NCI-H524 treated with DMSO at 0.1 percent for 48 hours (cell line): ENCODE data around the gene CCDC71.

Source experiments
- DNase-seq: peaks from one replicate; lab custom pipeline; 2025; lab: John Stamatoyannopoulos, UW

The CCDC71 gene

DNA sequence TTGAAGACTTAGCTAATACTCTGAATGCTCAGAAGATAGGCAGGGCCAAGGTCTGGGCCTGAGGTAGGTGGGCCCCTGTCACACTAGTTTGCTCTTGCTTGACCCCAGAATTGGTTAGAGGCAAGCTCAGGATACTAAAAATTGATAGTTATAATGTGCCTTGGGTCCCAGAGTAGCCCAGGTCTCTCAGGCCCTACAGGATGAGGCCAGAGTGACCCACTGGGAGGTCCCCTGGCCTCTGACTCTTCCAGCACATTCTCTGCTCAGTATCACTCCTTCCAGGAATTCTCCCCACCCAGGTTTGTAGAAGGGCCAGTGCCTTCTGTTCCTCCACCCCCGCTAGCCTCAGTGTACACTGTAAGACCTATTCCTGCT, 4.6 kb upstream of the CCDC71 start:
- DNase-seq, result no peak

DNA sequence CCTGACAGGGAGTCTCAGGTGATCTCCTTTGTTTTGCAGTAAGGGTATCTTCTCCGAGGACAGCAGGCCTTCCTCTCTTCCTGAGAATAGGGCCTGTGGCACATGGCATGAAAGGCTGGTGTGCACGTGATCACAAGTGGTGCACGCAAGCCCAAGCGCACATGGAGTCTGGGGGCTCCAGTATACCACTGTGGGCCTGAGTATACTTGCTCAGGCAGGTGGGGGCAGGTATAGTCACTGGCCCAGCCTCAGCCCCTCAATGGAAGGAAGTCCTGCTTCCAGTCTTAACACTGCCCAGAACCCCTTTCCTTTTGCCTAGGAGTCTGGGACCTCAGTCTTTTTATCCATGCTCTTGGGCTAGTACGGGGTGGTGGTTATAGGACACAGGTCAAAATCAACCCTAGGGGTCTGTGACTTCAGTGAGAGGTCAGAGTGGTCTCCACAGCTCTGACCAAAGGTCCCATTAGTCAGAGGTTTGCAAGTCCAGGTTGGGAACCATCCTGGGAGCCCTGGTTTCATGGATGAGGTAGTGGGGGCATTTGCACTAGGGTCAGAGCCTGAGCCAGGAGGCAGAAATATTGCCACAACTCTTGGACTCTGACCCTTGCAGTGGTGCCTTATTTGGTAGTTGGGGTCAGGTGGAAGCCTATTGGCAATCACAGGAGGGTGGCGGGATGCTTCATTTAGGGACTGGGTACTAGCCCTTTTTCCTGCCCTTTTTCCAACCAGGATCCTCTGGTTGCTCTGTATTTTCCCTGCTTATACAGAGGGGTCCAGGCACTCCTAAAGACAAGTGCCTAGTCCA, 823 bp upstream of the CCDC71 start:
- DNase-seq, result no peak

DNA sequence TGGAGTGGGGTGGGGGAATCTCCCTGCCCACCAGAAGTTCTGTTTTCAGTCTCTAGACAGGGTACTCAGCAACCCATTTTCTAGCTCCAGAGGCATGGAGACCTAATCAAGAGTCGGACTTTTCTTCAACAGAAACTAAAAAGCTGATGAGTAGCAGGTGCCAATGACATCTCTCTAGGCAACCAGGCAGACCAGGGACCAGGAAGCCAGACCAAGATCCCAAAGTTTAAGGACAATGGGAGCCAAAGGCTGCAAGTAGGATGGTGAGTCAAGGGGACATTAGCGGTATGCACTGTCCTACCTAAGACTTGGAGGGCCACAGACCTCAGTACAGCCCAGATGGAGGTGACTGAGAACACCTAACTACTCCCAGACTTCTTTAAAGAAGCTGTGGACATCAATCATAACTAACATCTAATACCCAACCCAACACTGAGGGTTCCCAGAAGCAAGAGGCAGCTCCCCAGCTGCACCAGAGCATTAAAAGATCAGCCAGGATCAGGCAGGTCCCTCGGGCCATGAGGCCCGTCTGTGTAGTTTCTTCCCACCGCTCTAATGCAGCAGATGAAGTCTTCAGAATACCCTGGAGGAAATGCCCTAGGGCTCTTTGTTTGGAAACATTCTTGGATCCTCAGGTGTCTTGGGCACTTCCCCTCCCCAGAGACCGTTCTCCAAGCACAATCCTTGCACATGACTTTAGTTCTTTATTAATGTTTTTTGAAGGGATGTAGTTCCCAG, 979 bp downstream of the CCDC71 start:
- DNase-seq, result no peak

DNA sequence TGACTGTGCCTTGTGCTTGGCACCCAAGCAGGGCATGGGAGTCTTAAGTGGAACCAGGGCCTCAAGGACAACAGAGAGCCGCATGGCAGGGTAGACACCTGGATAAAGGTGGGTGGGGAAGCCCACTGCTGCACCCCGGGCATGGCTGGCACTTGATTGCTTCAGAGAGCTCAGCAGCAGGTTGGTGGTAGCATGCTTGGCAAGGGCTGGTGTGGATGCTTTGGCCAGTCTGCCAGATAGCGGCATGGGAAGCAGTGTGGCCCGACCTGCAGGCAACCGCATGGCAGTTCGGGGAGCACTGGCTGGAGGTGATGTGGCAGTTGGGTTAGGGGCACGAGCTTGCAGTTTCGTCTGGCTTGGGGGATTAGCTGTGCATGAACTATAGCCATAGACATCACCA, 2.5 kb downstream of the CCDC71 start:
- DNase-seq, result no peak

- DNase-seq, result no peak
Observed at GRCh38 chr3:49162751-49163419, 3.2 kb downstream of the CCDC71 start.

- no peak for DNase-seq
Observed at GRCh38 chr3:49161808-49162530, 4.2 kb downstream of the CCDC71 start.

DNA sequence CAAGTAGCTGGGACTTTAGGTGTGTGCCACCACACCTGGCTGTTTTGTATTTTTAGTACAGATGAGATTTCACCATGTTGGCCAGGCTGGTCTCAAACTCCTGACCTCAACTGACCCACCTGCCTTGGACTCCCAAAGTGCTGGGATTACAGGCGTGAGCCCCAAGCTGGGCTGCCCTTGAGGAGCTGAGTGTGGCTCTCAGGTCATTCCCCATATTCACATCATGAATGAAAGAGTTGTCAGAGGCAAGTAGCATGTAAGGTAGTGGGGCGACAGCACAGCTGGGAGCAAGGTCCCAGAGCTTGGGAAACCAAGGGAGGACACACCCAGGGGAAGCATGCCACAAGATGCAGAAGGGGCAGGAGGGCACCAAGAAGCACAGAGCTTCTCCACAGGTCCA, 4.9 kb downstream of the CCDC71 start:
- DNase-seq, result no peak

GRCh38 chr3:49158792-49159191, 7.3 kb downstream of the CCDC71 start:
- no peak for DNase-seq

GRCh38 chr3:49158103-49158709, 7.9 kb downstream of the CCDC71 start:
- no peak for DNase-seq

DNA sequence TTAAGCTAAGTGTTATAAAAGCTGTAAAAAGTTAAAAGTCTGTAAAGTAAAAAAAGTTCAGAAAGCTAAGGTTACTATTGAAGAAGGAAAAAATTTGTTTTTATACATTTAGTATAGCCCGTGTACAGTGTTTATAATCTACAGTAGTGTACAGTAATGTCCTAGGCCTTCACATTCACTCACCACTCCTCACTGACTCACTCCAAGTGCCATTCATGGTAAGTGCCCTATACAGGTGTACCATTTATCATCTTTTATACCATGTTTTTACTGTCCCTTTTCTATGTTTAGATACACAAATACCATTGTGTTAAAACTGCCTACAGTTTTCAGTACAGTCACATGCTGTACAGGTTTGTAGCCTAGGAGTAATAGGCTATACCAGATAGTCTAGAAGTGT, 8.8 kb downstream of the CCDC71 start:
- DNase-seq, result no peak

DNA sequence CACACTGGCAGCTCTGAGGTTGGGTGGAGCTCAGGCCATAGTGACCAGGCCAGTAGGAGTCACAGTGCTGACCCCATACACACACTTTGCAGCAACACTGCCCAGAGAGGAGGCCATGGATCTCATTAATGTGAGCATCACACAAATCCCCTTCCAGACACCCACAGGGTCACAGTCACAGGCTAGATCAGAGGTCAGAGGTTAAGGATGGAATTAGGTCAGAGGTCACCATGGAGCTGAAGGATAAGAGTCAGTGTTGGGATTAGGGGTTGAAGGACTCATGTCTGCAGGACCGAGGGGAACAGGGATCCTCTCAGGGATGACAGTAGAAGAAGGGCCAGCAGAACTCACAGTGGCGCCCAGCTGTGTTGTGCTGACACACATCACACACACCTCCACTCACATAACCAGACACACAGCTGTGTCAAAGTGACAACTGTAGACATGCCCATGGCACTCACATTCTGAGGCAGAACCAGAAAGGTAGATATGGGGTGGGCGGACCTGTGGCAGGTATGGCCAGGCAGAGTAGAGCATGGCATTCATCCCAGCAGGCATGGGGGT, 12.7 kb downstream of the CCDC71 start:
- no peak for DNase-seq

DNA sequence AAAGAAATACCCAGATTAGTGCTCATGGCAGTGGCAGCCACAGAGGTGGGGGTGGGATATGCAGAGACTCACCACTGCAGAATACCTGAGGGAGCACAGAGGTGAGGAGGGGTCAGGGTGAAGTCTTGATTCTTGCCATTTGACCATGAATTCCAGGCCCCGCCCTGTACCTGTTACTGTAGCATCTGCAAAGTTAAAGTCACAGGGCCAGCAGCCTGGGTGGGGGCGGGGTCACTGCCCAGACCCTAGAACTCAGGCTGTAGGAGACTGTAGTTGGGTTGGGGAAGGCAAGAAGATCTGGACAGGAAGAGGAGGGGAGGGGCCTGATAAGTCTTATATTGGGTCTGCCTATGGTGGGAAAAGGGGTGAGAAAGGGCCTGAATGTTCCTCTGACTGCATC, 14.5 kb downstream of the CCDC71 start:
- DNase-seq, result no peak

GRCh38 chr3:49148159-49148558, 18.0 kb downstream of the CCDC71 start:
- no peak for DNase-seq

- no peak for DNase-seq
Observed at GRCh38 chr3:49140080-49140479, 26.1 kb downstream of the CCDC71 start.

GRCh38 chr3:49135499-49135898, 30.6 kb downstream of the CCDC71 start:
- DNase-seq, result no peak

GRCh38 chr3:49134471-49135265, 31.5 kb downstream of the CCDC71 start:
- no peak for DNase-seq

DNA sequence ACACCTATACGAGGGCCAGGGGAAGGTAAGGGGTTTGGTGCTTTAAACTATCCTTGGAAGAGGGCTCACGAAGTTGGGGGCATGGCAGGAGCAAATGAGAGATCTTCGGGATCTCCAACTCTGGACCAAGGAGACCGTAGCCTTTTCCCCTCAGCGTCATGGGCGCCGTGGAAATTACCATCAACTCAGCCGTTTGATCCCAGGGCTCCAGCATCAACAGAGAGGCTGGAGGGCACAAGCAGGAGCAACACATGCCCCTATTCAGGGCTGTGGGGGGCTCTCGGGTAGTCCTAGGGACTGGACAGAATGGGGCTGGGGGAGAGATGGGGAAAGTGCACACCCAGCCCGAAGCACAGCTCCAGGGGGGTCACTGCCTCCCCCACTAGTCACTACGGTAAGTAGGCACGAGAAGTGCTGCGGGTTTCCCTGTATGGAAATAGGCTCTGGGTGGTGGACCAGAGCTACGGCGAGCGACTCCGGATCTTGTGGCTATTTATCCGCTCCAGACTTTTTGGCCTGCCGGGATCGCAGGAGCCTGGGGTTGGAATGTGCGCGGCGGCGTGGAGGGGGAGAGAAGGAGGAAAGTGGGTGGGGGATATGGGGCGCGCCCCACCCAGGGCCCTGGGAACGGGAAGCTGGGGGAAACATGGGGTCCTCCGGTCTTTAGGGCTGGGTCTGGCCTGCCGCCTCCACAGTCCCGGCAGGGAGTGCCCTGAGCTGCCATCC, 32.7 kb downstream of the CCDC71 start:
- peak; percentile 5 for DNase-seq

DNA sequence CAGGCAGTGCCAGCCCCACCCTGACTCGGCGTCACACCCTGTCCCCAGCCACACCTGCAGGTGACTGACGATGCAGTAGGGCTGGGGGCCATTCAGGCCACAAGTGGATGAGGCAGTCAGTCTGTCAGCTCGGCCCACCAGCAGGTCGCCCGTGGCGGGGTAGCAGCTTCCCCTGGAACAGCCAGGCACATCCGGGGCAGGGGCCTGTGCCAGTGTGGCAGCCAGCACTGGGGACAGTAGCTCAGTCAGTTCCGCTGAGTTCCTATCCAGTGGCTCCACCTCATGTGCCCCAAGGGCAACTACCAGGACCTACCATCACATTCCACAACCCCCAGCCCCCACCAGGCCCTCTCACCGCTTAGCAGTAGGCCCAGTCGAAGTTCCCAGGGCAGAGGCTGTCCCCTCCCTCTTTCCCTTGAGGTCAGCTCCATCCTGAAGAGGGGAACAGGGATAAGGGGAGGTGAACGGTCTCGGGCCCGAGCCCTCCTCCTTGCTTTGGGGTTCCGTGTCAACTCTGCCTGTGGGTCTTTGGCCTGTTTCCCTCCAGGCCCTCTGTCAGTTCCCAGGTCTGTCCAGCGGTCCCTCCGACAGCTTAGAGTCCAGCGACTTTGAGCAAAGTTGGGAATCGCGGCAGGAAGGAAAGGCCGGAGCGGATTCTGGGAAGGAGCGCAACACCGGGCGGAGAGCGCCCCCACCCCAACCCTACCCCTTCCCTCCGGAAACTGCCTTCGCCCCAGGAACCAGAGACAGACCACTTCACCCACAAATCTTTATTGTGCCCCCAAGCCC, 33.5 kb downstream of the CCDC71 start, which contains the start of gene LAMB2:
LAMB2 (minus strand) TSS at position 614 of the 789 bp plus-strand sequence; CDS start at position 431, 183 bp downstream.
- DNase-seq, result no peak

- no peak for DNase-seq
Observed at GRCh38 chr3:49132073-49132436, 34.1 kb downstream of the CCDC71 start.
